Ammon's horn (tissue), 1 donor: ENCODE results near the gene RALA.
"Not testable (repeated sequence)": the region's sequence is repeated elsewhere in the genome, so short reads cannot be mapped to it uniquely, and the experiment has no call there.

Experiments used
- DNase-seq: peaks from one replicate; pipeline ENCODE4 v3.0.0-alpha.2; 2016; ENCODE audit warnings: low spot score

RALA gene

GRCh38 chr7:39645482-39646407 is 22.4 kb downstream of the RALA start:
- no peak for DNase-seq

- DNase-seq: no peak
Observed at GRCh38 chr7:39647816-39648215, 24.4 kb downstream of the RALA start.

GRCh38 chr7:39650676-39651075 is 27.3 kb downstream of the RALA start:
- DNase-seq: peak; percentile 18

GRCh38 chr7:39651265-39651664 is 27.9 kb downstream of the RALA start:
- no peak for DNase-seq

GRCh38 chr7:39656415-39656814 is 33.0 kb downstream of the RALA start:
- DNase-seq: no peak

- no peak for DNase-seq
Observed at GRCh38 chr7:39659356-39660013, 36.1 kb downstream of the RALA start.

- no peak for DNase-seq
Observed at GRCh38 chr7:39661960-39662359, 38.6 kb downstream of the RALA start.

- DNase-seq: no peak
Observed at GRCh38 chr7:39663263-39663662, 39.9 kb downstream of the RALA start.

- DNase-seq: no peak
Observed at GRCh38 chr7:39664057-39664456, 40.7 kb downstream of the RALA start.

- no peak for DNase-seq
Observed at GRCh38 chr7:39664585-39664984, 41.2 kb downstream of the RALA start.

- no peak for DNase-seq
Observed at GRCh38 chr7:39666562-39666961, 43.2 kb downstream of the RALA start.

GRCh38 chr7:39667341-39667923 is 44.1 kb downstream of the RALA start:
- DNase-seq: no peak

- DNase-seq: not testable (repeated sequence)
Observed at GRCh38 chr7:39668280-39668679, 44.9 kb downstream of the RALA start.

GRCh38 chr7:39670052-39670451 is 46.7 kb downstream of the RALA start:
- no peak for DNase-seq

GRCh38 chr7:39670934-39671333 is 47.6 kb downstream of the RALA start:
- no peak for DNase-seq

- no peak for DNase-seq
Observed at GRCh38 chr7:39672176-39672575, 48.8 kb downstream of the RALA start.

GRCh38 chr7:39673868-39674267 is 50.5 kb downstream of the RALA start:
- no peak for DNase-seq

- DNase-seq: no peak
Observed at GRCh38 chr7:39674406-39674805, 51.0 kb downstream of the RALA start.

GRCh38 chr7:39676346-39676745 is 53.0 kb downstream of the RALA start:
- no peak for DNase-seq

GRCh38 chr7:39678930-39679709 is 55.7 kb downstream of the RALA start:
- no peak for DNase-seq

- not testable (repeated sequence) for DNase-seq
Observed at GRCh38 chr7:39679874-39680273, 56.5 kb downstream of the RALA start.

- no peak for DNase-seq
Observed at GRCh38 chr7:39681887-39682441, 58.6 kb downstream of the RALA start.
